ENCODE results near the gene CDH4. TPM values are rescaled to one million over a fixed set of nuclear protein-coding genes. Genes with fewer than 3 reads are reported as not detected.
A peak's percentile ranks its signal among the peaks of the same experiment; 100 is the strongest.

Gene CDH4
- total and polyA plus RNA-seq, 11 donors: 0.04 to 0.54 (median 0.08) TPM; not detected in 1

GRCh38 chr20:61776491-61777075, 524.5 kb downstream of the CDH4 start:
- intact Hi-C loops (cut with DNase I): no loop called here
- H3K9me3 ChIP-seq: peaks cover 0 to 11% (median 3%) of the 10 kb centered on the region in 12 donors
- H3K36me3 ChIP-seq: no peaks in the 10 kb centered on the region
- TF ChIP-seq POLR2A (IDR thresholded peaks at IDR 0.05): no peak
- TF ChIP-seq, protein P1, sequence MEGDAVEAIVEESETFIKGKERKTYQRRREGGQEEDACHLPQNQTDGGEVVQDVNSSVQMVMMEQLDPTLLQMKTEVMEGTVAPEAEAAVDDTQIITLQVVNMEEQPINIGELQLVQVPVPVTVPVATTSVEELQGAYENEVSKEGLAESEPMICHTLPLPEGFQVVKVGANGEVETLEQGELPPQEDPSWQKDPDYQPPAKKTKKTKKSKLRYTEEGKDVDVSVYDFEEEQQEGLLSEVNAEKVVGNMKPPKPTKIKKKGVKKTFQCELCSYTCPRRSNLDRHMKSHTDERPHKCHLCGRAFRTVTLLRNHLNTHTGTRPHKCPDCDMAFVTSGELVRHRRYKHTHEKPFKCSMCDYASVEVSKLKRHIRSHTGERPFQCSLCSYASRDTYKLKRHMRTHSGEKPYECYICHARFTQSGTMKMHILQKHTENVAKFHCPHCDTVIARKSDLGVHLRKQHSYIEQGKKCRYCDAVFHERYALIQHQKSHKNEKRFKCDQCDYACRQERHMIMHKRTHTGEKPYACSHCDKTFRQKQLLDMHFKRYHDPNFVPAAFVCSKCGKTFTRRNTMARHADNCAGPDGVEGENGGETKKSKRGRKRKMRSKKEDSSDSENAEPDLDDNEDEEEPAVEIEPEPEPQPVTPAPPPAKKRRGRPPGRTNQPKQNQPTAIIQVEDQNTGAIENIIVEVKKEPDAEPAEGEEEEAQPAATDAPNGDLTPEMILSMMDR (IDR thresholded peaks at IDR 0.05): no peak
- H3K27ac ChIP-seq: no peak overlapping the region
- no peaks in the 10 kb centered on the region for H3K4me1 ChIP-seq
- H3K27me3 ChIP-seq: peaks cover 0 to 4% (median 0%) of the 10 kb centered on the region in 9 donors
- 70 to 78% (median 74%) methylated on average over 18 of the region's 18 CpGs for WGBS, 4 donors
- DNase-seq (no peak), ATAC-seq (no peak)
- H3K4me3 ChIP-seq: no peak overlapping the region

- Histone ChIP-seq H3K4me3 (no peak overlapping the region), H3K27ac (no peak overlapping the region), H3K9me3 (peaks cover 0 to 23% (median 10%) of the 10 kb centered on the region in 12 donors), H3K36me3 (no peaks in the 10 kb centered on the region), H3K4me1 (no peaks in the 10 kb centered on the region), H3K27me3 (peaks cover 0 to 4% (median 0%) of the 10 kb centered on the region in 9 donors)
- DNase-seq (no peak), ATAC-seq (peak in 1 of 4 donors; percentile 31)
- 75 to 80% (median 78%) methylated on average over 24 of the region's 24 CpGs for WGBS, 4 donors
- intact Hi-C loops (cut with DNase I): no loop called here
- TF ChIP-seq POLR2A (IDR thresholded peaks at IDR 0.05): no peak
- TF ChIP-seq, protein P1 (IDR thresholded peaks at IDR 0.05): no peak
Measured at GRCh38 chr20:61777773-61778494, 525.9 kb downstream of the CDH4 start.

DNA sequence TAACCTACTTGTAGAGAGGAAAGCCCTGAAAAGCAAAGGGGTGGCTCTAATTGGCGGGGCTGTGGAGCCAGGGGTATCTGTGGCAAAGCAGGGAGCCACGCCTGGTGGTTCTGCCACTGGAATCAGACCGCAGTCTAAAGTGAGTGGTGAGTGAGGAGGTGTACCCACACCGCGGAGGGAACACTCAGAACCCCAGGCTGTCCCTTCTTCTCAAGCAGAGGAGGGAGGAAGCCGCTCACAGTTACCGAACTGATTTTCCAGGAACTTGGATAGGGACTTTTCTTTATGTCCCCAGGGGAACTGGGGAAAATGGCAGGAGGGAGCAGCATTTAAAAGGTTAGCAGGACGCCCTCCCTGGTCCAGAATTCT, 526.4 kb downstream of the CDH4 start:
- H3K9me3 ChIP-seq: peaks cover 0 to 23% (median 10%) of the 10 kb centered on the region in 12 donors
- H3K4me3 ChIP-seq: no peak overlapping the region
- DNase-seq: no peak
- TF ChIP-seq, protein P1 (IDR thresholded peaks at IDR 0.05): no peak
- 73 to 80% (median 75%) methylated on average over 8 of the region's 8 CpGs for WGBS, 4 donors
- no peaks in the 10 kb centered on the region for H3K4me1 ChIP-seq
- no peak for ATAC-seq
- H3K27ac ChIP-seq: no peak overlapping the region
- intact Hi-C loops (cut with DNase I): no loop called here
- H3K27me3 ChIP-seq: peaks cover 0 to 4% (median 0%) of the 10 kb centered on the region in 9 donors
- no peaks in the 10 kb centered on the region for H3K36me3 ChIP-seq

DNA sequence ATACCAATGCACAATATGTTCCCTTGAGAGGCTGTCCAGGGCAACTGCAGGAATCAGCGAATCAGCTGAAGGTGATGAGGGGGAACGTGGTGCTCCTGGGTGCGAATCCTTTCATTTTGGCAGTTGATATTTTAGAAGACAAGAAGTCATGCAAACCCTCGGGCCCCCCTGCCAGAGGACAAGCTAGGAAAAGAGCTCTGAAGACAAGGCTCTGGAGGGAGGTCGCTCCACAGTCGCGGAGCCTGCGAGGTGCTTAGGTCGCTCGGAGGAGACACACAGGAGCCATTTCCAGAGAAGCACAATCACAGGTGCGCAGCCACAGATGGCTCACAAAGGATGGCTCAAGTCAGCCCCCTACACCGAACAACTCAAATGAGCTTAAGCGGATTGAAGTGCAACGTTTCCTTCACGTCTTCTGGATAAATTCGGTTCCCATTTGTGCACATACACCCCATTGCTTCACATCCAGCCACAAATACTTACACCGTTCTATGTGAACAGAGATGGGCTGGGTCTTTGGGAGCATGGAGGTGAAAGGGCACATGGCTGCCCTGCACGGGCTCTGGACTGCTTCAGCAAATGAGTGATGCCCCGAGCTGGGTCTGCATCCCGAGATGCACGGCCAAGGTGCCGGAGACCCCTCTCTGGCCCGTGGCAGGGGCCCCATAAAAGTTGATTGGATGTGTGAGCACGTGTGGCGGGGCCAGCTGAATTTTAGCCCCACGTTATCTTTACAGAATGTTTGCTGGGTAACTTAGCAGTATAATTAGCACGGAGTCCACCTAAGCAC, 527.3 kb downstream of the CDH4 start:
- Histone ChIP-seq H3K4me1 (no peaks in the 10 kb centered on the region), H3K27ac (no peak overlapping the region), H3K36me3 (no peaks in the 10 kb centered on the region), H3K4me3 (no peak overlapping the region), H3K27me3 (peaks cover 0 to 4% (median 0%) of the 10 kb centered on the region in 9 donors), H3K9me3 (peaks cover 0 to 23% (median 10%) of the 10 kb centered on the region in 12 donors)
- 84 to 87% (median 86%) methylated on average over 23 to 27 of the region's 27 CpGs for WGBS, 4 donors
- ATAC-seq (no peak), DNase-seq (no peak)
- intact Hi-C loops (cut with DNase I): no loop called here
- TF ChIP-seq POLR2A (IDR thresholded peaks at IDR 0.05): no peak
- TF ChIP-seq, protein P1 (IDR thresholded peaks at IDR 0.05): no peak
